Mucosa of rectum (tissue), 2 donors: Measurements from ENCODE around the gene C11orf87.

ENCODE experiments used
- H3K27ac ChIP-seq, 2 donors: one replicate each; pipeline ENCODE4 v1.7.0; 2013; ENCODE audit warnings: inconsistent platforms in 2 of 2, low read depth in 2 of 2, low read length in 2 of 2
- H3K27me3 ChIP-seq, 2 donors: one replicate each; pipeline ENCODE4 v1.7.0; 2013; ENCODE audit warnings: low read length in 2 of 2; ENCODE audit not compliant: control insufficient read depth in 2 of 2, insufficient read depth in 2 of 2
- H3K36me3 ChIP-seq, 2 donors: one replicate each; pipeline ENCODE4 v1.7.0; 2013; ENCODE audit warnings: low read length in 2 of 2; ENCODE audit not compliant: control insufficient read depth in 2 of 2, insufficient read depth in 2 of 2
- H3K4me1 ChIP-seq, 2 donors: one replicate each; pipeline ENCODE4 v1.7.0; 2013; ENCODE audit warnings: low read length in 2 of 2, mild to moderate bottlenecking in 1 of 2; ENCODE audit not compliant: control insufficient read depth in 2 of 2, insufficient read depth in 2 of 2
- H3K4me3 ChIP-seq, 2 donors: one replicate each; pipeline ENCODE4 v1.7.0; 2013; ENCODE audit warnings: low read length in 2 of 2
- H3K9ac ChIP-seq, 2 donors: one replicate each; pipeline ENCODE4 v1.7.0; 2013; ENCODE audit warnings: low read length in 2 of 2, low read depth in 1 of 2, mild to moderate bottlenecking in 1 of 2
- H3K9me3 ChIP-seq, 2 donors: one replicate each; pipeline ENCODE4 v1.7.0; 2013; ENCODE audit warnings: low read length in 2 of 2; ENCODE audit not compliant: control insufficient read depth in 2 of 2
- donor health status: healthy.
- donor health status: Normal muscosa, but diverticular disease.

The C11orf87 gene

DNA sequence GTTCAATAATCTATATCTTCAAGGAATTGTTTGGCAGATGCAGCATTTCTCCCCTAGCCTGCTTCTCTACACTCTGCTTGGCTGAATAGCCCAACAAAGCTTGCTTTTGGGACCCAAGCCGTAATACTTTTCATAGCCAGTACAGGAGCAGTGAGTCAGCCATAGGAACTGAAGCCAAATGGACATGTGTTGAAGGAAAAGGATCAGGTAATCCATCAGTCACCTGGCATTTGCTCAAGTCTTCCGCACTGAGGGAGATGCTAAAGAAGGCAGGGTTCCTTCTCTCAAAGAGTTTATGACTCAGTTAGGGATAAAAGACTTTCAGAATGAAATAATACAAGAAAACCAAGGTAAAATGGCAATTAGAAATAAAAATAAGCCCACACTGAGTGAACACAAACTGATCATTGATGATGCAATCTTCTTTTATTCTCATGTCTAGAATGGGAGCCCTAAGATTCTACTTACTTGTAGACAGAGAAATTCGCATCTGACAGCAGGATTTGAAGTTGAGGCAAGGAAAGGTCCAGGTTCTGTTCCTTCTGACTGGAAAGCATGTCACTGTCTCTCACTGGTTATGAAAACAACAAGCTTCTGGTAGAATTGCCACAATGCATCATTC, 13.2 kb downstream of the C11orf87 start:
- Histone ChIP-seq H3K27me3 (no peaks in the 10 kb centered on the region), H3K4me3 (no peak overlapping the region), H3K9ac (no peak overlapping the region), H3K27ac (no peak overlapping the region), H3K9me3 (no peaks in the 10 kb centered on the region), H3K36me3 (no peaks in the 10 kb centered on the region), H3K4me1 (no peaks in the 10 kb centered on the region)

DNA sequence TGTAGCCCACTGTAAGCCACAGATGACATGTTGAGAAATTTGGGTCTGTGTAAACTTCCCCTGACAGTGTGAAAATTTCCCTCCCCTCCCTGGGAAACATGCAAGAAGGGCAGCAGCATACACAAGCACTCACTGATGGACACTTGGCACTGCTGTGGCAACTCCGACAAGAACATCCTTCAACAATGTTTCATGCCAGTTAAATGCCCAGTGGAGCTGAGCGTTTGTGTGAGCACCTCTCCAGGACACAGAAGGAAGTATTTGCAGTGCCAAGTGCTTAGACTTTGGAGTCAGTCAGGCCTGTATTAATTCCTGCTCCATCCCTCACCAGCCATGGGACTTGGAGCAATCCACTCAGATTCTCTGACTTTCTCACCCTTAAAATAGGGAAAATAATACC, 17.7 kb downstream of the C11orf87 start:
- no peak overlapping the region for H3K4me3 ChIP-seq
- no peaks in the 10 kb centered on the region for H3K27me3 ChIP-seq
- no peaks in the 10 kb centered on the region for H3K4me1 ChIP-seq
- H3K36me3 ChIP-seq: no peaks in the 10 kb centered on the region
- no peak overlapping the region for H3K9ac ChIP-seq
- no peaks in the 10 kb centered on the region for H3K9me3 ChIP-seq
- H3K27ac ChIP-seq: no peak overlapping the region

DNA sequence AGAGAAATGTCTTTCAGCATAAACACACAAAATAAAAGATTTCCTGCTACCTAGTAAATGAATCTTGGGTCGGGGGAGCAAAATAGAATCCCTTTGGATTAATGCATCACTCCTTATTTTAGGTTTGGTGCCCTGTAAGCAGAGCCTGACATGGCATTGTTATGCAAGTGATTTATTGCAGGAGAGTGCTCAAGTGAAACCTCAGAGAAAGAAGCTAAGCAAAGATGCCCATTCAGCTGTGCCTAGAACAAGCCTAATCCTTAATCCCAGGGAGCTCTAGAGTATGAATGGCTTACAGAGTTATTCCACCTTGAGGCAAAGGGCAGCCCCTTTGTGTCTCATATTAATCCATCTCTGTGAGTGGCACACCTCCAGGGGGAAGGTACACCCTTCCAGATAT, 21.1 kb downstream of the C11orf87 start:
- Histone ChIP-seq H3K36me3 (no peaks in the 10 kb centered on the region), H3K9me3 (no peaks in the 10 kb centered on the region), H3K27me3 (no peaks in the 10 kb centered on the region), H3K4me1 (no peaks in the 10 kb centered on the region), H3K9ac (no peak overlapping the region), H3K4me3 (no peak overlapping the region), H3K27ac (no peak overlapping the region)

DNA sequence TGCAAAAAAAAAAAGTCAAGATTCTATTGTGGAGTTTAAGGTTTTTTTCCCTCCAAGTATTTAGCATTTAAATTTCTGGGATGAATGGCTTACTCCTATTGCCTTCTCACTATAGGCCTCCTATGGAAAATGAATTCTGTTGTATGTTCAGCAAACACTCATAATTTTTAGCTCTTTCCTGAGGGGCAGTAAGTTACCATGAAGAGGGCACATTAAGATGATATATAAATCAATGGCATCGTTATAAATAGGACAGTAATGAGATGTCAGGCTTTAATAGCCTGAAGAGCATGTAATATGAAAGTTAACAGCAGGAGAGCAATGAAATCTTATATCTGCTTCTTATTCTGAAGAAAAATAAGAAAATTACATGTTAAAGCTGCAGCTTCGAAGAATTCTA, 32.9 kb downstream of the C11orf87 start:
- no peak overlapping the region for H3K4me3 ChIP-seq
- H3K9ac ChIP-seq: no peak overlapping the region
- H3K4me1 ChIP-seq: no peaks in the 10 kb centered on the region
- no peak overlapping the region for H3K27ac ChIP-seq
- H3K27me3 ChIP-seq: no peaks in the 10 kb centered on the region
- no peaks in the 10 kb centered on the region for H3K36me3 ChIP-seq
- no peaks in the 10 kb centered on the region for H3K9me3 ChIP-seq
